Measurements from ENCODE around the gene NLRP4.
"Not testable (repeated sequence)": the region's sequence is repeated elsewhere in the genome, so short reads cannot be mapped to it uniquely, and the experiment has no call there.

NLRP4 gene

GRCh38 chr19:55901369-55902079, 65.2 kb downstream of the NLRP4 start:
- no peak for DNase-seq

DNA sequence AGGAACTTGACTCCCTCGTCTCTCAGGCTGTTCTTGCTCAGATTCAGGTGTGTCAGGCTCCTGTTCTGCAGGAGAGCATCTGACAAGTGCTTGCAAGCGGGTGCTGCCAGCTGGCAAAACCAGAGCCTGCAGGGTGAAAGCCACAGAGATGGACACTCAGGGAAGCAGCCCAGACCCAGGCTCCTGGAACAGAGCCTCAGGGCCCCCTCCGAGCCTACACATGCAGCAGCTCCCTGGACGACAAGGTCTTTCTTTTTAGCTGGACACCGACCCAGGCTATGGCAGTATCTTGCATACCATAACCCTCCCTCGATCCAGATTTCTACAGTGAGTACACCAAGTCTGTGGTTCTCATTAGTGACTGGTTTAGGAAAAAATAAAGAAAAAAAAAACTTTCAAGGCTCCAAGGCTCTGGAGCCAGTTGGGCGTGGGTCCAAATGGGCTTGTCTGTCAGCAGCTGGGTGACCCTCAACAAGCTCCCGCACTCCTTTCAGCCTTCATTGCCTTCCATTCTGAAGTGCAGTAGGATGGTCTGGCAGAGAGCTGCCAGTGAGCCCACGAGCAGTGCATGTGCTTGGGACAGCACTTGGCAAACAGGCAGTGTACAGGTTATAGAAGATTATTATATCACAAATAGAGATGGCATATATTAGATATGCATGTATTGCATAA, 65.9 kb downstream of the NLRP4 start:
- DNase-seq, result no peak

GRCh38 chr19:55907286-55907685, 70.9 kb downstream of the NLRP4 start:
- no peak for DNase-seq

- DNase-seq, result no peak
Observed at GRCh38 chr19:55907746-55908145, 71.4 kb downstream of the NLRP4 start.

DNA sequence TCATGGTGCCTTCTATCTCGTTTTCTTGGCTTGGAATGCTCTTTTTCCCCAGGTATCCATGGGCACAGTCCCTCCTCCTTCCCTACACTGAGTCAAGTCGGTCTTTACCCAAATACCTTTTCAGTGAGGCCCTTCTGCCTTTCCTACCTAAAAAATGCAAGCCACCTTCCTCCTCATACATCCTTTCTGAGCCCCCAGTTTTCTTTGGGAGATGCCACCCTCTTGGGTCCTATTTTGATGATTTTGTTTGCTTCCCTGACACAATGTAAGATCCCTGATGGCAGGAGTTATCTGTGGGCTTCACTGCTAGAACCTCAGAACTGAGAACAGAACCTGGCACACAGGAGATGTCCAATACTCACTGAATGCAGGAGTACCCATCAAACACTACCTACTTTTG, 73.5 kb downstream of the NLRP4 start:
- DNase-seq, result no peak

- no peak for DNase-seq
Observed at GRCh38 chr19:55912916-55913315, 76.6 kb downstream of the NLRP4 start.

DNA sequence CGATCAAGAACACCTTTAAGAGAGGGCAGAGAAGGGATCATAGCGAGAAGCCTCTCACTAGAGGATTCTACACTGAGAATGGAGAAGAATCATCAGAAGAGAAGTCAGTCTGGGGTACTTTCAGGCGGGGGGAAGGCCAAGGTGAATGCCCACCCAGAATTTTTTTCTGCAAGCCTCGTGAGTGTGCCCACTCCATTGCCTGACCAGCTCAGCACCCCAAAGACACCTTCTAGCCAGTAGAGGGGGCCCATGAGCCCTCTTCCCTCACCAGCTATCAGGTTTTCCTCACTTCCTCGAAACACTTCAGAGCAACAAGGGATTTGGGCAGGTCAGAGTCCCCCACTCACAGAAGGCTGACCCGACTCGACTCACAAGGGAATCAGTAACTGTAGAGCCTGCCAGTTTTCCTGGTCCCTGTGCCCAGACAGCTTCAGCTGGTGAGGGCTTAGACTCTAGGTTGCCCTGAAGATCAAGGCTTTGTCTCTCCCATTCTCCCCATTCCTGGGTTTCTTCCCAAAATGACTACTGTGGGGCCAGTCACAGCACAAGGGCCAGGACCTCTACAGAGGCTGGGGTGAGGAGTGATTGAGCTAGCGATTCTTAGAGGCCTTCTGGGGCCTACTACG, 77.4 kb downstream of the NLRP4 start:
- DNase-seq, result no peak

DNA sequence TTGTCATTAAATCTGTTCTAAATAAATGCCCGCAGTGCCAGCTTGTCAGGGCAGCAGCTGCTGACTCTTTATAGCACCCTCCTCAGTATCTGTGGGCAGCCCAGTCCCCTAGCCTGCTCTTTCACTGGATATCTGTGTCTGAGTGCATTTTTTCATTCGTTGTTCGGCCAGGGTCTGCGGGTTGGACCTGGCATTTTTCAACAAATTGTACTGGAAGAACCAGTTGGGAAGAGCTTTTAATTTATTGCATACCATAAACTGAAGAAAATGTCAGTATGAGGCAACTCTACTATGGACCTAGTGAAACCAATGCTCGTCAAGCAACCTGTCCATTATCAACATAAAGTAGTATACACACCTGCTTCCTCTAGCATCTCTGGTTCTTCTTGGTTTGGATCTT, 87.2 kb downstream of the NLRP4 start:
- DNase-seq, result no peak

DNA sequence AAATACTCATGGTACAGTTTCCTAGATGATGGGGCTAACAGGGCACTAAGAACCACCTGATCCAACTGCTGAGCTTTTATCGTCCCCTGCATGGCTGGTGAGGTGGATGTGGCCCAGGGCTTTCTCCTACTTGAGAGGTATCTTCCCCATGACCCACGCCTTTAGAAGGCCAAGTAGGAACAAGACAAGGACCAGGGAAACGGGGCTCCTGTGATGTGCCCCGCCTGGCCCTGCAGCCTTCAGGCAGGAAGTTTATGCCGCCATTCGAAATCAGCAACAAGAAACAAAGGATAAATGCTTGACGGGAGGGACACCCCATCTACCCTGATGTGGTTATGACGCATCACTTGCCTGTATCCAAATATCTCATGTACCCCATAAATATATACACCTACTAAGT, 91.7 kb downstream of the NLRP4 start:
- DNase-seq, result no peak

DNA sequence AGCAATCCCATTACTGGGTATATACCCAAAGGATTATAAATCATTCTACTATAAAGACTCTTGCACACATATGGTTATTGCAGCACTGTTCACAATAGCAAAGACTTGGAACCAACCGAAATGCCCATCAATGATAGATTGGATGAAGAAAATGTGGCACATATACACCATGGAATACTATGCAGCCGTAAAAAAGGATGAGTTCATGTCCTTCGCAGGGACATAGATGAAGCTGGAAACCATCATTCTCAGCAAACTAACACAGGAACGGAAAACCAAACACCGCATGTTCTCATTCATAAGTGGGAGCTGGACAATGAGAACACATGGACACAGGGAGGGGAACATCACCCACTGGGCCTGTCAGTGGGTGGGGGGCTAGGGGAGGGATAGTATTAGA, 92.9 kb downstream of the NLRP4 start:
- DNase-seq, result not testable (repeated sequence)

DNA sequence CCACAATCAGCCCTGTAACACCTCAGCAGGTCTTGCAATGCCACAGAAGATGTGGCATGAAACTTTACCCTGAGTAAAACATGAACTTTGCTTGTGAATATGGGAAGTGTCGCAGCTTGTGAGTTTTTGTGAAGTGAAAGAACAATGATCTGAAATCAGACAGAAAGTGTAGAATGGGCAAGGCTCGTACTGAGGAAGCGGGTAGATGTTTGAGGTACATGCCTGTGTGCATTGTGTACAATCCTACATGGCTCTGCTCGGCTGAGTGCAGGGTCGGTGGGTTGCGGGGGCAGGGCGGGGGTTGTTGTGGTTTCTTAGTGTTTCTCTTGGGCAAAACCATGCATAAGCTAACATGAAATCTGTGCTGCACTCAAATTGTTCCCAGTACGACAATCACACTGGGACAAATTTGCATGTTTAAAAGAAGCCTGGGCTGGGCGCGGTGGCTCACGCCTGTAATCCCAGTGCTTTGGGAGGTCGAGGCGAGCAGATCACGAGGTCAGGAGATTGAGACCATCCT, 94.7 kb downstream of the NLRP4 start:
- DNase-seq, result no peak
